DOHH2 (cell line): Measurements from ENCODE around the gene RTRAF.

Experiments used
- H3F3A ChIP-seq: fragments of 200-600 bp; sonication (generic), shearing (Covaris generic); 2 replicates; pipeline ENCODE4 v1.6.0; 2016; ENCODE audit warnings: antibody characterized with exemption, mild to moderate bottlenecking; ENCODE audit not compliant: control insufficient read depth, insufficient read depth
- H3K27ac ChIP-seq: fragments of 200-600 bp; sonication (generic); 2 replicates; pipeline ENCODE4 v1.5.1; 2014; ENCODE audit warnings: low read depth, mild to moderate bottlenecking, low read length, moderate library complexity
- H3K27me3 ChIP-seq: fragments of 200-600 bp; sonication (generic); 2 replicates; pipeline ENCODE4 v1.6.1; 2014; ENCODE audit warnings: mild to moderate bottlenecking, low read length, mixed read lengths; ENCODE audit not compliant: control insufficient read depth
- H3K36me3 ChIP-seq: fragments of 200-600 bp; sonication (generic); 2 replicates; pipeline ENCODE4 v1.6.1; 2014; ENCODE audit warnings: mild to moderate bottlenecking, low read length, moderate library complexity, mixed read lengths; ENCODE audit not compliant: control insufficient read depth
- H3K4me1 ChIP-seq: fragments of 200-600 bp; sonication (generic); 2 replicates; pipeline ENCODE4 v1.6.1; 2014; ENCODE audit warnings: mild to moderate bottlenecking, low read length, mixed read lengths; ENCODE audit not compliant: control insufficient read depth
- H3K4me2 ChIP-seq: fragments of 200-600 bp; sonication (generic); 2 replicates; pipeline ENCODE4 v1.6.0; 2014; ENCODE audit warnings: mild to moderate bottlenecking, low read length, moderate library complexity
- H3K4me3 ChIP-seq: fragments of 200-600 bp; sonication (generic); 2 replicates; pipeline ENCODE4 v1.5.1; 2014; ENCODE audit warnings: mild to moderate bottlenecking, low read length, mixed read lengths
- H3K79me2 ChIP-seq: fragments of 200-600 bp; sonication (generic); 2 replicates; pipeline ENCODE4 v1.6.1; 2014; ENCODE audit warnings: mild to moderate bottlenecking, low read length, mixed read lengths; ENCODE audit not compliant: control insufficient read depth
- H3K9me2 ChIP-seq: fragments of 200-600 bp; sonication (generic); replicated peaks from 2 replicates; pipeline ENCODE4 v1.6.1; 2014; ENCODE audit warnings: mild to moderate bottlenecking, low read length, mixed read lengths; ENCODE audit not compliant: control insufficient read depth
- H3K9me3 ChIP-seq: fragments of 200-600 bp; sonication (generic); 2 replicates; pipeline ENCODE4 v1.6.1; 2014; ENCODE audit warnings: antibody characterized with exemption, low read length, mixed read lengths; ENCODE audit not compliant: control insufficient read depth, insufficient read depth
- H4K20me1 ChIP-seq: fragments of 200-600 bp; sonication (generic); 2 replicates; pipeline ENCODE4 v1.6.0; 2014; ENCODE audit warnings: low read depth, mild to moderate bottlenecking, antibody characterized with exemption, low read length, moderate library complexity; ENCODE audit not compliant: control insufficient read depth, insufficient read depth
- EZH2phosphoT487 ChIP-seq: fragments of 200-600 bp; sonication (generic); IDR thresholded peaks from 2 replicates; pipeline ENCODE4 v1.6.1; 2017; ENCODE audit warnings: borderline replicate concordance, mild to moderate bottlenecking, antibody characterized with exemption, low read length, moderate library complexity, mixed read lengths
- TF ChIP-seq, protein P1 (sequence below): fragments of 200-600 bp; sonication (generic); IDR thresholded peaks from one replicate; pipeline ENCODE4 v1.5.1; 2014; ENCODE audit warnings: antibody characterized with exemption, mild to moderate bottlenecking, low read depth, low read length; ENCODE audit not compliant: poor library complexity, severe bottlenecking

Gene RTRAF

GRCh38 chr14:51972566-51972965, 16.8 kb upstream of the RTRAF start:
- TF ChIP-seq, protein P1, sequence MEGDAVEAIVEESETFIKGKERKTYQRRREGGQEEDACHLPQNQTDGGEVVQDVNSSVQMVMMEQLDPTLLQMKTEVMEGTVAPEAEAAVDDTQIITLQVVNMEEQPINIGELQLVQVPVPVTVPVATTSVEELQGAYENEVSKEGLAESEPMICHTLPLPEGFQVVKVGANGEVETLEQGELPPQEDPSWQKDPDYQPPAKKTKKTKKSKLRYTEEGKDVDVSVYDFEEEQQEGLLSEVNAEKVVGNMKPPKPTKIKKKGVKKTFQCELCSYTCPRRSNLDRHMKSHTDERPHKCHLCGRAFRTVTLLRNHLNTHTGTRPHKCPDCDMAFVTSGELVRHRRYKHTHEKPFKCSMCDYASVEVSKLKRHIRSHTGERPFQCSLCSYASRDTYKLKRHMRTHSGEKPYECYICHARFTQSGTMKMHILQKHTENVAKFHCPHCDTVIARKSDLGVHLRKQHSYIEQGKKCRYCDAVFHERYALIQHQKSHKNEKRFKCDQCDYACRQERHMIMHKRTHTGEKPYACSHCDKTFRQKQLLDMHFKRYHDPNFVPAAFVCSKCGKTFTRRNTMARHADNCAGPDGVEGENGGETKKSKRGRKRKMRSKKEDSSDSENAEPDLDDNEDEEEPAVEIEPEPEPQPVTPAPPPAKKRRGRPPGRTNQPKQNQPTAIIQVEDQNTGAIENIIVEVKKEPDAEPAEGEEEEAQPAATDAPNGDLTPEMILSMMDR: no peak
- TF ChIP-seq EZH2phosphoT487: no peak
- H3F3A ChIP-seq: no peaks in the 10 kb centered on the region

GRCh38 chr14:51977075-51977474, 12.3 kb upstream of the RTRAF start:
- TF ChIP-seq, protein P1: no peak
- TF ChIP-seq EZH2phosphoT487: no peak
- no peaks in the 10 kb centered on the region for H3K79me2 ChIP-seq

More at GRCh38 chr14:51972566-51972965, 16.8 kb upstream of the RTRAF start:
- H3K27me3 ChIP-seq: no peaks in the 10 kb centered on the region
- no peaks in the 10 kb centered on the region for H3K4me1 ChIP-seq
- no peaks in the 10 kb centered on the region for H3K9me3 ChIP-seq
- H3K36me3 ChIP-seq: no peaks in the 10 kb centered on the region
- H3K27ac ChIP-seq: no peak overlapping the region
- H3K4me2 ChIP-seq: no peak overlapping the region
- no peaks in the 10 kb centered on the region for H4K20me1 ChIP-seq
- no peaks in the 10 kb centered on the region for H3K79me2 ChIP-seq
- H3K4me3 ChIP-seq: no peak overlapping the region
- H3K9me2 ChIP-seq: no peaks in the 10 kb centered on the region

GRCh38 chr14:51978681-51979085, 10.7 kb upstream of the RTRAF start:
- H3K27ac ChIP-seq: no peak overlapping the region
- 0 out of 2 replicates have a peak, but pooled peaks cover 2% of the 10 kb centered on the region for H3K27me3 ChIP-seq
- no peaks in the 10 kb centered on the region for H3K4me1 ChIP-seq
- no peaks in the 10 kb centered on the region for H3F3A ChIP-seq
- H3K4me2 ChIP-seq: no peak overlapping the region
- no peak for TF ChIP-seq EZH2phosphoT487
- TF ChIP-seq, protein P1: no peak
- no peaks in the 10 kb centered on the region for H4K20me1 ChIP-seq
- no peaks in the 10 kb centered on the region for H3K9me2 ChIP-seq
- H3K9me3 ChIP-seq: no peaks in the 10 kb centered on the region
- no peak overlapping the region for H3K4me3 ChIP-seq
- no peaks in the 10 kb centered on the region for H3K36me3 ChIP-seq
- H3K79me2 ChIP-seq: no peaks in the 10 kb centered on the region

More at GRCh38 chr14:51977075-51977474, 12.3 kb upstream of the RTRAF start:
- Histone ChIP-seq H4K20me1 (no peaks in the 10 kb centered on the region), H3K27me3 (0 out of 2 replicates have a peak, but pooled peaks cover 2% of the 10 kb centered on the region), H3K4me2 (no peak overlapping the region), H3K9me3 (no peaks in the 10 kb centered on the region), H3K9me2 (no peaks in the 10 kb centered on the region), H3K4me1 (no peaks in the 10 kb centered on the region), H3K4me3 (no peak overlapping the region), H3K27ac (no peak overlapping the region), H3F3A (no peaks in the 10 kb centered on the region), H3K36me3 (no peaks in the 10 kb centered on the region)
